IMR-90 (cell line): ENCODE results near the gene RCOR3. TPM values are rescaled to one million over a fixed set of nuclear protein-coding genes. Genes with fewer than 3 reads are reported as not detected.
A peak's percentile ranks its signal among the peaks of the same experiment; 100 is the strongest.

Source experiments
- ATAC-seq: fragments of 200-7000 bp; cut with Tn5 transposase; 2 replicates; pipeline ENCODE4 v1.9.1; 2020; ENCODE audit warnings: low read depth, mild to moderate bottlenecking, moderate library complexity
- BruUV-seq: library from RNA; stranded (reverse); fragments of 400-500 nt; replicated peaks from 2 replicates; lab custom pipeline; 2021; lab: Mats Ljungman, UMichigan
- CTCF ChIA-PET: fragments of 300-600 bp; formaldehyde crosslinking; extraction: SDS; loops from one replicate; lab custom pipeline; 2021; ENCODE audit warnings: antibody characterized with exemption; lab: Yijun Ruan, JAX
- POLR2A ChIA-PET: fragments of 300-600 bp; sonication (Branson Sonifier 250); formaldehyde crosslinking; loops from one replicate; lab custom pipeline; 2022; ENCODE audit warnings: antibody characterized with exemption; ENCODE audit not compliant: unreplicated experiment; lab: Charles Lee
- DNase-seq: peaks from one replicate; pipeline ENCODE4 v3.0.0; 2013
- H2AFZ ChIP-seq: replicated peaks from 2 replicates; pipeline ENCODE3; 2013; ENCODE audit warnings: low read length, mild to moderate bottlenecking; ENCODE audit not compliant: poor library complexity
- H2AK5ac ChIP-seq: 2 replicates; pipeline ENCODE4 v1.6.1; 2013; ENCODE audit warnings: low read depth, low read length, inconsistent platforms
- H2AK9ac ChIP-seq: replicated peaks from 2 replicates; pipeline ENCODE3; 2013; ENCODE audit warnings: mild to moderate bottlenecking, low read depth, low read length, moderate library complexity; ENCODE audit not compliant: poor library complexity
- H2BK120ac ChIP-seq: 2 replicates; pipeline ENCODE4 v1.6.1; 2013; ENCODE audit warnings: low read depth, low read length, inconsistent platforms
- H2BK15ac ChIP-seq: 3 replicates; pipeline ENCODE4 v1.6.1; 2013; ENCODE audit warnings: low read depth, low read length, inconsistent platforms
- H2BK20ac ChIP-seq: 2 replicates; pipeline ENCODE4 v1.6.1; 2013; ENCODE audit warnings: low read depth, mild to moderate bottlenecking, inconsistent platforms, low read length, moderate library complexity
- H2BK5ac ChIP-seq: 2 replicates; pipeline ENCODE4 v1.6.1; 2013; ENCODE audit warnings: mild to moderate bottlenecking, low read depth, low read length, inconsistent platforms; ENCODE audit not compliant: poor library complexity, severe bottlenecking
- H3K14ac ChIP-seq: replicated peaks from 2 replicates; pipeline ENCODE4 v1.6.1; 2013; ENCODE audit warnings: low read depth, low read length, inconsistent platforms
- H3K18ac ChIP-seq: 2 replicates; pipeline ENCODE4 v1.6.1; 2013; ENCODE audit warnings: low read depth, low read length, control low read depth
- H3K23ac ChIP-seq: 2 replicates; pipeline ENCODE4 v1.6.1; 2013; ENCODE audit warnings: low read depth, low read length, inconsistent platforms
- H3K27ac ChIP-seq: 2 replicates; pipeline ENCODE4 v1.5.1; 2013; ENCODE audit warnings: mild to moderate bottlenecking, control low read depth, low read length; ENCODE audit not compliant: insufficient read depth
- H3K27me3 ChIP-seq: 2 replicates; pipeline ENCODE4 v1.6.1; 2013; ENCODE audit warnings: low read length; ENCODE audit not compliant: control insufficient read depth, insufficient read depth
- H3K36me3 ChIP-seq: 2 replicates; pipeline ENCODE4 v1.6.1; 2013; ENCODE audit warnings: low read length, mixed read lengths; ENCODE audit not compliant: control insufficient read depth, insufficient read depth
- H3K4ac ChIP-seq: 2 replicates; pipeline ENCODE4 v1.6.1; 2013; ENCODE audit warnings: low read depth, low read length, inconsistent platforms
- H3K4me1 ChIP-seq: 2 replicates; pipeline ENCODE4 v1.6.1; 2013; ENCODE audit warnings: low read length, mixed read lengths; ENCODE audit not compliant: control insufficient read depth, insufficient read depth
- H3K4me2 ChIP-seq: 2 replicates; pipeline ENCODE4 v1.6.1; 2013; ENCODE audit warnings: low read depth, mild to moderate bottlenecking, control low read depth, low read length, moderate library complexity
- H3K4me3 ChIP-seq: 2 replicates; pipeline ENCODE4 v1.5.1; 2013; ENCODE audit warnings: low read depth, mild to moderate bottlenecking, control low read depth, low read length, moderate library complexity; ENCODE audit not compliant: insufficient read depth
- H3K56ac ChIP-seq: 2 replicates; pipeline ENCODE4 v1.6.1; 2013; ENCODE audit warnings: low read length, inconsistent platforms; ENCODE audit not compliant: insufficient read depth; ENCODE audit errors: extremely low read depth
- H3K79me1 ChIP-seq, 2 experiments: 2 replicates each; pipeline ENCODE4 v1.6.1; 2013; ENCODE audit warnings: low read length in 2 of 2, inconsistent platforms in 1 of 2, low read depth in 1 of 2
- H3K9ac ChIP-seq: 2 replicates; pipeline ENCODE4 v1.6.1; 2013; ENCODE audit warnings: low read depth, low read length, control low read depth
- H3K9me1 ChIP-seq: 2 replicates; pipeline ENCODE4 v1.6.1; 2013; ENCODE audit warnings: low read length, inconsistent platforms; ENCODE audit not compliant: insufficient read depth
- H3K9me3 ChIP-seq: 2 replicates; pipeline ENCODE4 v1.6.1; 2013; ENCODE audit warnings: low read length; ENCODE audit not compliant: control insufficient read depth, insufficient read depth
- H4K20me1 ChIP-seq: 2 replicates; pipeline ENCODE4 v1.6.1; 2013; ENCODE audit warnings: low read length, inconsistent platforms; ENCODE audit not compliant: insufficient read depth
- H4K5ac ChIP-seq: 2 replicates; pipeline ENCODE4 v1.6.1; 2013; ENCODE audit warnings: mild to moderate bottlenecking, low read depth, low read length, control low read depth
- H4K8ac ChIP-seq, 2 experiments: 2 replicates each; pipeline ENCODE4 v1.6.1; 2013; ENCODE audit warnings: low read depth in 2 of 2, low read length in 2 of 2, control low read depth in 1 of 2, inconsistent platforms in 1 of 2
- H4K91ac ChIP-seq: 2 replicates; pipeline ENCODE4 v1.6.1; 2013; ENCODE audit warnings: low read depth, low read length, inconsistent platforms; ENCODE audit not compliant: insufficient read depth
- ELK1 ChIP-seq: fragments of 150-350 bp; IDR thresholded peaks from 2 replicates; pipeline ENCODE4 v1.6.1; 2016; ENCODE audit warnings: low read depth, mild to moderate bottlenecking, low read length, moderate library complexity, borderline replicate concordance
- NFE2L2 ChIP-seq: fragments of 150-350 bp; IDR thresholded peaks from 2 replicates; pipeline ENCODE4 v1.6.1; 2016; ENCODE audit warnings: low read depth, mild to moderate bottlenecking, low read length
- RAD21 ChIP-seq: IDR thresholded peaks from 2 replicates; pipeline ENCODE4 v1.6.1; 2012; ENCODE audit warnings: low read length, improper control_type of control experiment
- whole genome bisulfite sequencing, 2 experiments: methylation state at CpG; one replicate each; pipeline versions ENCODE4 v1.1.5 to v1.1.7; 2013; ENCODE audit warnings: missing lambda C conversion rate in 2 of 2; ENCODE audit not compliant: insufficient read length in 1 of 2; ENCODE audit errors: extremely low coverage in 2 of 2; 5-methylcytosine and 5-hydroxymethylcytosine counted together
- dilution Hi-C: fragments of 300-500 bp; cut with HindIII; formaldehyde crosslinking; loops from one replicate; pipeline ENCODE4 v1.14.3; 2018; ENCODE audit warnings: low sequenced_read_pairs; ENCODE audit not compliant: unreplicated experiment
- in situ Hi-C: fragments of 300-500 bp; cut with MboI; formaldehyde crosslinking; loops from 3 replicates; pipeline ENCODE4 v1.14.3; 2019; ENCODE audit warnings: low sequenced_read_pairs, inconsistent platforms, mixed read lengths
- intact Hi-C: fragments of 100-400 bp; cut with micrococcal nuclease; formaldehyde crosslinking; loops from 2 replicates; pipeline ENCODE4 v1.10.0; 2022
- polyA plus RNA-seq, 3 experiments: library from polyadenylated mRNA; depleted of rRNA; stranded (reverse); fragments of >200 nt; gene quantifications; 2 replicates each; pipeline ENCODE4 v1.2.3, GENCODE V29; 2012; ENCODE audit warnings: low replicate concordance in 1 of 3
- total RNA-seq: library from RNA; depleted of rRNA; stranded (reverse); fragments of >200 nt; gene quantifications from 2 replicates; pipeline ENCODE4 v1.2.3, GENCODE V29; 2012

The RCOR3 gene
- total and polyA plus RNA-seq, 2 of the 4 experiments (the other 2 are of a cell fraction) = 8.1 to 16.4 TPM

GRCh38 chr1:211356723-211357407, 97.7 kb downstream of the RCOR3 start:
- TF ChIP-seq NFE2L2 (peak; percentile 28; the same call in 1 of the 2 replicates), RAD21 (no peak), ELK1 (no peak)

More at GRCh38 chr1:211356723-211357407, 97.7 kb downstream of the RCOR3 start:
- H2BK20ac ChIP-seq = no peak overlapping the region
- H3K23ac ChIP-seq = no peak overlapping the region
- no peak overlapping the region for H4K5ac ChIP-seq
- no peak overlapping the region for H3K18ac ChIP-seq
- CTCF ChIA-PET = no interaction called here
- no peak overlapping the region for H2BK5ac ChIP-seq
- H3K4me3 ChIP-seq = no peak overlapping the region
- no peak overlapping the region for H2AK5ac ChIP-seq
- H2BK15ac ChIP-seq = no peak overlapping the region
- H2BK120ac ChIP-seq = no peak overlapping the region
- H3K4me1 ChIP-seq = peaks cover 6% of the 10 kb centered on the region
- H4K20me1 ChIP-seq = peaks cover 3% of the 10 kb centered on the region; the same call in 1 of the 2 replicates
- H3K56ac ChIP-seq = no peak overlapping the region
- POLR2A ChIA-PET = no interaction called here
- H3K9me3 ChIP-seq = no peaks in the 10 kb centered on the region
- no peak overlapping the region for H2AK9ac ChIP-seq
- no peaks in the 10 kb centered on the region for H3K27me3 ChIP-seq
- intact Hi-C loops (no loop called here), in situ Hi-C loops (no loop called here), dilution Hi-C loops (no loop called here)
- H3K4me2 ChIP-seq = no peak overlapping the region
- no peak overlapping the region for H3K14ac ChIP-seq
- peaks cover 11% of the 10 kb centered on the region; the same call in 1 of the 2 replicates for H3K9me1 ChIP-seq
- no TSS peak for BruUV-seq
- DNase-seq (peak; percentile 75), ATAC-seq (peak; percentile 79)
- no peak overlapping the region for H4K91ac ChIP-seq
- no peak overlapping the region for H3K9ac ChIP-seq
- H3K36me3 ChIP-seq = peaks cover 23% of the 10 kb centered on the region
- WGBS, 2 experiments = 100% methylated on average over 1 of the region's 5 CpGs; no CpG with 5 or more reads in 1 of the 2 experiments
- H3K4ac ChIP-seq = no peak overlapping the region
- H3K27ac ChIP-seq = no peak overlapping the region
- peaks cover 26% of the 10 kb centered on the region in 2 experiments; a peak in 3 of 4 replicates for H3K79me1 ChIP-seq
- no peak overlapping the region; a peak in 1 of 4 replicates for H4K8ac ChIP-seq
- H2AFZ ChIP-seq = no peak overlapping the region
